ENCODE results near the gene DPF3.
"Not testable (repeated sequence)": the region's sequence is repeated elsewhere in the genome, so short reads cannot be mapped to it uniquely, and the experiment has no call there.

The DPF3 gene

DNA sequence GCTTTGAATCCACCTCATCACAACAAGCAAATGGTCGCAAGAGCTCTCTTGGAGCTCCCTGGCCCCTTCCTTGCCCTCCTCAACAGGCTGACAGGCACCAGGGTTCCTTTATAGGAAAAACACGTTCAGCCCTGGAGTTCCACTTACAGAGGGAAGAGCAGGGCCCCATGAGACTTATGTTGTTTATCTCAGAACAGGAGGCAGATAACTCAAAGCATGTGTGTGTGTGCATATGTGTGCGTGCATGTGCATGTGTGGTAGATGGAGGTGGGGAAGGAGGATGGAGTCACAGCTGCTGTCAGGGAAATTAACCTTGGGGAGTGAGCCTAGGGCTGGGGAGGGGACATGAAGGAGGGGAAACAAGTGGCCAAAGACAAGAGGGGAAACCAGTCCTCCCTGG, 138.1 kb downstream of the DPF3 start:
- in situ Hi-C loops (cut with MboI; ENCODE audit: low pct_unique_long_range_greater_than_20kb, low sequenced_read_pairs) = no loop called here

GRCh38 chr14:72754949-72755348, 139.0 kb downstream of the DPF3 start:
- no peak for DNase-seq
- in situ Hi-C loops (cut with MboI; ENCODE audit: low pct_unique_long_range_greater_than_20kb, low sequenced_read_pairs) = no loop called here

More for the DNA sequence above, 138.1 kb downstream of the DPF3 start:
- DNase-seq = no peak

DNA sequence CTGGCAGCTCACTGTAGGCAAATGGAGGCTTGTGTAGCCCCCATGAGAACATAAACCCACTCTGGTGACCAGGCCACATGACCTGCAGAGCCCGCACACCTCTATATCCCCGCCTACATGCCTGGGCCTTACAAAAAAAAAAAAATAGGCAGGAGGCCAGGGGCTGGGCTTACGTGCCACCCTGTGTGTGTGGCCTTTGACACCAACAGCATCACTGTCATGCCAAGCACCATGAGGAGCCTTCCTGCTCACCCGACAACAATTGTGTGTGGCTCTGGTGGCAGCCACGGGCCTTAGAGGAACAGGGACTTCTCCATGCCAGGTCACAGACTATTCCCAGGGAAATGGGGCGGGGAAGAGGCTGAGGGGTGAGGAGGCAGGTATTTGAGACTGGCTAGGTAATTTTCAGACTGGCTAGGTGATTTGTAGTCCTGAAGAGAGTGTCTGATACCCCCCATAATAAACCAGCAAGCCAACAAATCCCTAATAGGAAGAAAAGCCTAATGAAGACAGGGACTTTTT, 140.0 kb downstream of the DPF3 start:
- in situ Hi-C loops (cut with MboI; ENCODE audit: low pct_unique_long_range_greater_than_20kb, low sequenced_read_pairs) = no loop called here
- DNase-seq = no peak

DNA sequence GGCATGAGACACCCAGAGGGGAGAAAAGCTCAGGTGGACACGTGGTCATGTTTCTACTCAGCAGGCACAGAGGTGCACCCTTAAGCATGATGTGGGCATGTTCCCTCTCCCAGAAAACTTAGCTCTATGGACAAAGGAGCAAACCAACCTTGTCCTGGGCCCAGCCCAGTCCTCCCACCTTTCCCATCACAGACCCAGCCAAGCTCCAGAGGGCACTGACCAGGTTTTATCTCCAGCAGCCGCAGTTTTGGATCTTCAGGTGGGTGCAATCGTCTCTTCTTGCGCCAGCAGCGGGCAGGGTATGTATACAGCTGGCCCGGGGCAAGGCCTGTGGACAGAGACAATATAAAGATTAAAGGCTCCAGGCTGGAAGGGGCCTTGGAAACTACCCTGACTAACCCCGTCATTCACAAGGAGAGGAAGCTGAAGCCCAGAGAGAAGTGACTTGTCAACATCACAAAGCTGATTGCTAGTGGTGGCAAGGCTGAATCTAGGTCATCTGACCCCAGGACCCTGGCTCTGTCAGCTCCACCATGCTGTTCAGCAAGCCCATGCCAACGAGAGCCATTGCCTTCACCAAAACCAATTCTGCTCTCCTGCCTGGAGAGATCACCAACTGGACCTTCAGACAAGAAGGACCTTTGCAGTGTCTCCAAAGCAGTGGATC, 140.7 kb downstream of the DPF3 start:
- no peak for DNase-seq
- in situ Hi-C loops (cut with MboI; ENCODE audit: low pct_unique_long_range_greater_than_20kb, low sequenced_read_pairs) = no loop called here

- in situ Hi-C loops (cut with MboI; ENCODE audit: low pct_unique_long_range_greater_than_20kb, low sequenced_read_pairs) = no loop called here
- no peak for DNase-seq
Observed at GRCh38 chr14:72752034-72752412, 141.9 kb downstream of the DPF3 start.

DNA sequence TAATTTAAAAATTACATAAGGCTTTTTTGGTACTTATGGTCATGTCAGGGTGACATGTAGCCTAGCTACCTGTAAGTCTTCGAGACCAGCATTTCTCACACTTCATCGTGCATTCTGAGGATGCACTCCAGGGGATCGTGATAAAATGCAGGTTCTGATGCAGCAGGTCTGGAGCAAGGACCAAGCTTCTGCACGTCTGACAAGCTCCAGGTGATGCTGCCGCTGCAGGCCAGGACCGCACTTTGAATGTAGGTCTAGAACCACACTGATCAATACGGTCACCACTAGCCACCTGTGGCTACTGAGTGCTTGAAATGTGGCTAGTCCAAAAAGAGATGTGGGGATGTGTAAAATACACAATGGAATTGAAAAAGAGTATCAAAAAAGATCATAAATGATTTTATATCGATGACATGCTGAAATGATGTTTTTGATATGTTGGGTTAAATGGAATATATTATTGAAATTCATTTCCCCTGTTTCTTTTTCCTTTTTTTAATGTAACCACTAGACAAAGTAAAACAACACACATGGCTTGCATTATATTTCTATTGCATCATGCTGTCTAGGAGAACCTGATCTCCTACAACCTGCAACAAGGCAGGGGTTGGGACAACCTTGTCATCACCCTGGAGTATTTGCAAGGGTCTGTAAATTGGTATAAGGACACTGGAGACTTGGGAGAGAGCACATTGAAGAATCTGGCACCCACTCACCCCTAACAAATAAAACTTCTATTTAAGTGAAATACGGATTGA, 142.4 kb downstream of the DPF3 start:
- no peak for DNase-seq
- in situ Hi-C loops (cut with MboI; ENCODE audit: low pct_unique_long_range_greater_than_20kb, low sequenced_read_pairs) = no loop called here

DNA sequence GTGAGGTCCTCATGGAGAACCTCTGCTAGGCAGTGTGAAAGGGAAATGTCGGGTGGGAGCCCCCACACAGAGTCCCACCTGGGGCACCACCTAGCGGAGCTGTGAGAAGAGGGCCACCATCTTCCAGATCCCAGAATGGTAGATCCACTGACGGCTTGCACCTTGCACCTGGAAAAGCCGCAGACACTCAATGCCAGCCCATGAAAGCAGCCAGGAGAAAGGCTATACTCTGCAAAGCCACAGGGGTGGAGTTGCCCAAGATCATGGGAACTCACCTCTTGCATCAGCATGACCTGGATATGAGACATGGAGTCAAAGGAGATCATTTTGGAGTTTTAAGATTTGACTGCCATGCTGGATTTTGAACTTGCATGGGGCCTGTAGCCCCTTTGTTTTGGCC, 145.0 kb downstream of the DPF3 start:
- in situ Hi-C loops (cut with MboI; ENCODE audit: low pct_unique_long_range_greater_than_20kb, low sequenced_read_pairs); DNase-seq: not testable (repeated sequence)

GRCh38 chr14:72747652-72748051, 146.2 kb downstream of the DPF3 start:
- DNase-seq = no peak
- in situ Hi-C loops (cut with MboI; ENCODE audit: low pct_unique_long_range_greater_than_20kb, low sequenced_read_pairs) = no loop called here

DNA sequence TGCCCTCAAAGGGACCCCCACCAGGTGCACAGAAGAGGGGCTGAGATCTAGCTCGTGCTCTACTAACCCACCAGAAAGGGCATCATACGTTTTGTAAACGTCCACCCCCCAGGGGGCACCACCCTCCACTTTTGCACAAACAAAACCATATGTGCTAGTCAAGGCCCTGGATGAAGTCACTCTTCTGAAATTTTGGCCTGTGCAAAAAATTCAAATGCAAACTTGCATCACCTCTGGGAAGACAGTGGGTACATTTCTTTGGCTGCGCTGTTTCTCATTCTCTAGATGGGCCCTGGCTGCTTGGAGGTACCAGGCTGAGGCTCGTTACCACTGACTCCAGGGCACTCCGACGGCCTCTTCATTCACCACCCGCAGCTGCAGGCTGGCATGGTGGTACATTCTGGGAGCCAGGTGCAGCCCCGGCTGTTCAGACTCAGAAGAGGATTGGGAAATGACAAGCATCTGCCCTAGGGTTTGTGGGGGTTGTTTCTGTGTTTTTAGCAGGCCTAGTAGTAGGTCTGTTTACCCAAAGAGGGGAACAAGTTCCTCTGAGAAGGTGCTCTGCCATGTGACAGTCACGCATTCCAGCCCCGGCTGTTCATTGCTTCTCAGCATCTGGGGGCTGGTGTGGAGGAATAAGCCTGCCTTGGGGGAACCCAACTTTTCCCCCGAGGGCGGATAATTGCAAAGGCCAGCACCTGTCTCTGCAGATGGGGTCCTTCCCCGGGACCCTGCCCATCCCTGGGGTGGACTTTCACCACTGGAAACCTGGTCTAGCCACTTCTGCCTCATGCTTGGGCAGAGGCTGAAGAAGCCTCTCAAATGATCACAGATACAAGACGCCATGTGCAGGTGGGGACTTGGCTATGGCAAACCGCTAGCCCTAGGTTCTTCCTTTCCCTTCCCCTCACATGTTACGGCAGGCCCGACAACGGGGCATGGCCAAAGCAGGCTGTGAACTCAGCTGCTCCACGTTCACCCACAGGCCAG, 147.6 kb downstream of the DPF3 start:
- in situ Hi-C loops (cut with MboI; ENCODE audit: low pct_unique_long_range_greater_than_20kb, low sequenced_read_pairs) = no loop called here
- DNase-seq = no peak

- no peak for DNase-seq
Observed at GRCh38 chr14:72745546-72745945, 148.4 kb downstream of the DPF3 start.

GRCh38 chr14:72744416-72745120, 149.3 kb downstream of the DPF3 start:
- in situ Hi-C loops (cut with MboI; ENCODE audit: low pct_unique_long_range_greater_than_20kb, low sequenced_read_pairs) = no loop called here

More at GRCh38 chr14:72745546-72745945, 148.4 kb downstream of the DPF3 start:
- in situ Hi-C loops (cut with MboI; ENCODE audit: low pct_unique_long_range_greater_than_20kb, low sequenced_read_pairs) = no loop called here

GRCh38 chr14:72743626-72744025, 150.3 kb downstream of the DPF3 start:
- in situ Hi-C loops (cut with MboI; ENCODE audit: low pct_unique_long_range_greater_than_20kb, low sequenced_read_pairs) = no loop called here
- DNase-seq = no peak

More at GRCh38 chr14:72744416-72745120, 149.3 kb downstream of the DPF3 start:
- DNase-seq = no peak

GRCh38 chr14:72742838-72743195, 151.1 kb downstream of the DPF3 start:
- in situ Hi-C loops (cut with MboI; ENCODE audit: low pct_unique_long_range_greater_than_20kb, low sequenced_read_pairs) = no loop called here
- DNase-seq = no peak

GRCh38 chr14:72742118-72742837, 151.6 kb downstream of the DPF3 start:
- DNase-seq = no peak
- in situ Hi-C loops (cut with MboI; ENCODE audit: low pct_unique_long_range_greater_than_20kb, low sequenced_read_pairs) = no loop called here

- in situ Hi-C loops (cut with MboI; ENCODE audit: low pct_unique_long_range_greater_than_20kb, low sequenced_read_pairs) = no loop called here
- DNase-seq = no peak
Observed at GRCh38 chr14:72741826-72742117, 152.1 kb downstream of the DPF3 start.

DNA sequence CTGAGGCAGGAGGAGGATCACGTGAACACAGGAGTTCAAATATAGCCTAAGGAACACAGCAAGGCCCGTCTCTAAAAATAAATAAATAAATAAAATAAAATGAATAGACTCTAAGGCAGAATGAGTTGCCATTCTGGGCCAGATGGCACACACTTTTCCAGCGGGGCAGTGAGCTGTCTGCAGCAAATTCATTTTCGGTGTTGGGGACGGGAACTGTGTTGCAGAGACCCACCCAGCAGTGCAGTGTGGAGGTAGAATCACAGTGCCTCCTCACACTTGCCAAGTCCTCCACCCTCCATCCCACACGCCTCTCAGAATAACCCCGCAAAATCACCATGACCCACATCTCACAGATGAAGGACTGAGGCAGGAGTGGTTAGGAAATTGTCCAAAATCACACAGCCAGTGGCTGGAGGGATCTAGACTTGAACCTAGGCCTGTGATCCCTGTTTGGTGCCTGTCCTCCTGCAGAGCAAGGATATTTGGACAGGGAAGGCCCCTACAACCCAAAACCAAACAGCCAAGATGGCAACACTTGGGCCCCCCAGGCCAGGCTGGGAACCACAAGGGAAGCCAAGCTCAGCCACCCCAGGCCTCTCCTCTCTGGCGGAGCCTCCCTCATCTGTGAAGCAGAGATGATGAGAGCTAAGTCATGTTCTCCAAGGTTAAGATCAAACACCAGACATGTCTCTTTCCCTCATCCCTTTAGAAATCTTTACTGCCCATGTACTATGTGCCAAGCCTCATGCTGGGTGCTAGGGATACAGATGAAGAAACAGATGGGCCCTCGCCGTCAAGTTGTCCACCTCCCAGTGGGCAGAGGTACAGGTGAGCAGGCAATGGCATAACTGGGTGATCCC, 152.7 kb downstream of the DPF3 start:
- in situ Hi-C loops (cut with MboI; ENCODE audit: low pct_unique_long_range_greater_than_20kb, low sequenced_read_pairs) = no loop called here
- DNase-seq = no peak

GRCh38 chr14:72740504-72740961, 153.4 kb downstream of the DPF3 start:
- no peak for DNase-seq

More at GRCh38 chr14:72740504-72740961, 153.4 kb downstream of the DPF3 start:
- in situ Hi-C loops (cut with MboI; ENCODE audit: low pct_unique_long_range_greater_than_20kb, low sequenced_read_pairs) = no loop called here

All from KBM-7 (cell line).